HEK293 (cell line): ENCODE measurements around the gene CRYBA2.

Experiments used
- CTCF ChIA-PET: fragments of 350-600 bp; formaldehyde crosslinking; extraction: SDS; loops from one replicate; lab custom pipeline; 2021; ENCODE audit warnings: antibody characterized with exemption; lab: Yijun Ruan, JAX
- POLR2A ChIA-PET: fragments of 300-600 bp; formaldehyde crosslinking; extraction: SDS; loops from one replicate; lab custom pipeline; 2020; ENCODE audit warnings: antibody characterized with exemption, inconsistent platforms; lab: Yijun Ruan, JAX
- H3K27ac ChIP-seq: fragments of 200-500 bp; sonication (Bioruptor generic); 2 replicates; pipeline ENCODE4 v1.5.1; 2014; ENCODE audit warnings: low read depth, low read length, control low read depth, inconsistent platforms; ENCODE audit errors: extremely low read depth
- H3K36me3 ChIP-seq, 2 experiments: fragments of 200-500 bp in 1 of 2; sonication (Bioruptor generic) in 1 of 2; 1 replicate in 1 of 2; 2 replicates in 1 of 2; pipeline ENCODE4 v1.5.1; 2014 to 2017; ENCODE audit warnings: inconsistent platforms in 2 of 2, low read length in 2 of 2; ENCODE audit not compliant: control insufficient read depth in 2 of 2, insufficient read depth in 1 of 2
- H3K4me1 ChIP-seq: fragments of 200-500 bp; sonication (Bioruptor generic); 2 replicates; pipeline ENCODE4 v1.5.1; 2014; ENCODE audit warnings: mild to moderate bottlenecking, low read length, inconsistent platforms; ENCODE audit not compliant: control insufficient read depth, insufficient read depth
- H3K4me3 ChIP-seq: 2 replicates; pipeline ENCODE4 v1.5.1; 2011; ENCODE audit warnings: low read depth, mild to moderate bottlenecking, control low read depth, low read length, moderate library complexity
- H3K9me3 ChIP-seq: fragments of 200-500 bp; sonication (Bioruptor generic); 2 replicates; pipeline ENCODE4 v1.5.1; 2014; ENCODE audit warnings: low read depth, low read length, inconsistent platforms; ENCODE audit not compliant: control insufficient read depth, insufficient read depth
- HOXA7 ChIP-seq: sonication (generic); formaldehyde crosslinking; IDR thresholded peaks from 2 replicates; pipeline ENCODE4 v1.8.1; 2022; ENCODE audit warnings: missing genetic modification reagents, borderline replicate concordance
- KLF8 ChIP-seq: fragments of 450-650 bp; formaldehyde crosslinking; IDR thresholded peaks from 2 replicates; pipeline ENCODE4 v1.5.1; 2016; ENCODE audit warnings: missing biosample characterization, missing genetic modification characterization
- PBX3 ChIP-seq: sonication (generic); formaldehyde crosslinking; IDR thresholded peaks from 2 replicates; pipeline ENCODE4 v1.8.1; 2022; ENCODE audit warnings: mild to moderate bottlenecking, moderate library complexity, missing genetic modification reagents
- SETDB1 ChIP-seq: IDR thresholded peaks from one replicate; pipeline ENCODE4 v1.6.1; 2017; ENCODE audit warnings: mild to moderate bottlenecking, low read length, moderate library complexity, mixed read lengths; ENCODE audit not compliant: insufficient read length
- SP2 ChIP-seq: fragments of 450-650 bp; formaldehyde crosslinking; IDR thresholded peaks from 2 replicates; pipeline ENCODE4 v1.5.1; 2016; ENCODE audit warnings: missing biosample characterization, missing genetic modification characterization
- ZBTB20 ChIP-seq: fragments of 450-650 bp; formaldehyde crosslinking; IDR thresholded peaks from 2 replicates; pipeline ENCODE4 v1.5.1; 2016; ENCODE audit warnings: missing biosample characterization, missing genetic modification characterization
- ZNF112 ChIP-seq: fragments of 450-650 bp; formaldehyde crosslinking; IDR thresholded peaks from 2 replicates; pipeline ENCODE4 v1.5.0; 2017; ENCODE audit warnings: missing biosample characterization, missing genetic modification characterization
- ZNF140 ChIP-seq: fragments of 450-650 bp; formaldehyde crosslinking; IDR thresholded peaks from 2 replicates; pipeline ENCODE4 v1.5.1; 2016; ENCODE audit warnings: missing biosample characterization, missing genetic modification characterization
- ZNF16 ChIP-seq: fragments of 450-650 bp; formaldehyde crosslinking; IDR thresholded peaks from 2 replicates; pipeline ENCODE4 v1.5.1; 2016; ENCODE audit warnings: low read depth, missing biosample characterization, missing genetic modification characterization
- ZNF266 ChIP-seq: fragments of 450-650 bp; formaldehyde crosslinking; IDR thresholded peaks from 2 replicates; pipeline ENCODE4 v1.5.1; 2016; ENCODE audit warnings: missing biosample characterization, missing genetic modification characterization, low read depth
- ZNF311 ChIP-seq: fragments of 450-650 bp; formaldehyde crosslinking; IDR thresholded peaks from 2 replicates; pipeline ENCODE4 v1.5.1; 2017; ENCODE audit warnings: missing biosample characterization, missing genetic modification characterization, borderline replicate concordance
- ZNF324 ChIP-seq: fragments of 450-650 bp; formaldehyde crosslinking; IDR thresholded peaks from 2 replicates; pipeline ENCODE4 v1.5.1; 2016; ENCODE audit warnings: missing biosample characterization, missing genetic modification characterization
- ZNF350 ChIP-seq: fragments of 450-650 bp; formaldehyde crosslinking; IDR thresholded peaks from 2 replicates; pipeline ENCODE4 v1.5.0; 2017; ENCODE audit warnings: missing biosample characterization, mild to moderate bottlenecking, missing genetic modification characterization
- ZNF391 ChIP-seq: fragments of 450-650 bp; formaldehyde crosslinking; IDR thresholded peaks from 2 replicates; pipeline ENCODE4 v1.5.1; 2016; ENCODE audit warnings: low read depth, missing biosample characterization, missing genetic modification characterization, borderline replicate concordance
- ZNF416 ChIP-seq: fragments of 450-650 bp; formaldehyde crosslinking; IDR thresholded peaks from 2 replicates; pipeline ENCODE4 v1.5.1; 2016; ENCODE audit warnings: missing biosample characterization, missing genetic modification characterization
- ZNF548 ChIP-seq: fragments of 450-650 bp; formaldehyde crosslinking; IDR thresholded peaks from 2 replicates; pipeline ENCODE4 v1.5.1; 2016; ENCODE audit warnings: missing biosample characterization, missing genetic modification characterization
- ZNF560 ChIP-seq: fragments of 450-650 bp; formaldehyde crosslinking; IDR thresholded peaks from 2 replicates; pipeline ENCODE4 v1.5.1; 2017; ENCODE audit warnings: missing biosample characterization, missing genetic modification characterization, borderline replicate concordance
- ZNF621 ChIP-seq: fragments of 450-650 bp; formaldehyde crosslinking; IDR thresholded peaks from 2 replicates; pipeline ENCODE4 v1.5.1; 2017; ENCODE audit warnings: missing biosample characterization, missing genetic modification characterization
- ZNF654 ChIP-seq: fragments of 450-650 bp; formaldehyde crosslinking; IDR thresholded peaks from 2 replicates; pipeline ENCODE4 v1.5.1; 2016; ENCODE audit warnings: low read depth, missing biosample characterization, missing genetic modification characterization
- ZNF664 ChIP-seq: fragments of 450-650 bp; formaldehyde crosslinking; IDR thresholded peaks from 2 replicates; pipeline ENCODE4 v1.5.1; 2016; ENCODE audit warnings: missing biosample characterization, missing genetic modification characterization
- TF ChIP-seq, protein P1 (sequence below): fragments of 450-650 bp; formaldehyde crosslinking; IDR thresholded peaks from 2 replicates; pipeline ENCODE4 v1.5.1; 2017; ENCODE audit warnings: missing biosample characterization, missing genetic modification characterization

Gene CRYBA2

GRCh38 chr2:219026946-219027345 is 33.7 kb upstream of the CRYBA2 start:
- CTCF ChIA-PET: interaction anchor here (0.6 to 4.6 kb wide), 7 partner anchors 15 to 132 kb away, joined by 3 to 119 read pairs (median 9); no protein-coding TSS in a partner anchor
- POLR2A ChIA-PET: no interaction called here
- H3K9me3 ChIP-seq: no peaks in the 10 kb centered on the region
- TF ChIP-seq ZNF548 (tag by site-specific recombination) (no peak), ZNF140 (tag by site-specific recombination) (no peak)
- H3K4me1 ChIP-seq: no peaks in the 10 kb centered on the region
- H3K36me3 ChIP-seq: no peaks in the 10 kb centered on the region
- H3K27ac ChIP-seq: no peak overlapping the region
- H3K4me3 ChIP-seq: no peak overlapping the region

DNA sequence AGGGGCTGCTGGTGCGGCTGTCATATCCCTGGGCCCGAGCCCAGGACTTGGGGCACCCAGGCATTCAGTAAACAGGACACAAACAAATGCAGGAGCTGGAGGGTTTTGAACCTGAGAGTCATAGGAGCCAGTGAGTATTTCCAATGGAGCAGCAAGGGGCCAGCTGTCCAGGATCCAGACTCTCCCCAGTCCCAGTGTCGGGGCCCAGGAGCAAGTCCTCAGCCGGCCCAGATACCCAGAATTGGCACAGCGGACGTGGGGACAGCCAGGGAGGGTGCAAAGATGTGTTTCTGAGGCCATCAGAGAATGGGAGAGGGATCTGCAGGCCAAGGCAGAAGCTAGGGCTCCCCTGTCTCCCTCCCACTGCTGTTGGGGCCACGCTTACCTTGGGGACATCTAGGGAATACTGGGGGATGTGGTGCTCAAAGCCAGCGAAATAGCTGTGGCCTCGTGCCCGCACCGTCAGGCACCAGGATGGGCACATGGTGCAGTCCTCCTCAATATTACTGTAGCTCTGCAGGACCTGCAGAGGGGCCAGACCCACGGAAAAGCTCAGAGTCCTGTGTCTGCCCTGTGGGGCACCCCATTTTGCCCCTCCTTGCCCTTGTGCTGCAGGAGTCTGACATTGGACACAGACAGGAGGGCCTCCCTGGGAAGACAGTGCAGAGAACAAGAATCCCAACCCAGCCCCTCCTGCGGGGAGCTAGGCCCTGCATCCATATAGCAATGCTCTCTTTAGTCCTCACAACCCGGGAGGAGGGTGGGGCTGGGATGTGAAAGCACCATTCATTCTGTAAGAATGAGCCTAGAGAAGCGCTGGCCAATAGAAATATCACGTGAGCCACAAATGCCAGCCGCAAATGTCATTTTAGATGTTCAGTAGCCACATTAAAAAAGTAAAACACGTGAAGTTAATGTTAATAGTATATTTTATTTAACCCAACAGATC is 32.7 kb upstream of the CRYBA2 start:
- ChIA-PET POLR2A (no interaction called here), CTCF (interaction anchor here (0.6 to 3.0 kb wide), 7 partner anchors 46 to 633 kb away, joined by 3 to 12 read pairs (median 4); no protein-coding TSS in a partner anchor)
- Histone ChIP-seq H3K4me1 (no peaks in the 10 kb centered on the region), H3K4me3 (no peak overlapping the region), H3K36me3 (no peaks in the 10 kb centered on the region), H3K9me3 (no peaks in the 10 kb centered on the region), H3K27ac (no peak overlapping the region)
- TF ChIP-seq, protein P1, sequence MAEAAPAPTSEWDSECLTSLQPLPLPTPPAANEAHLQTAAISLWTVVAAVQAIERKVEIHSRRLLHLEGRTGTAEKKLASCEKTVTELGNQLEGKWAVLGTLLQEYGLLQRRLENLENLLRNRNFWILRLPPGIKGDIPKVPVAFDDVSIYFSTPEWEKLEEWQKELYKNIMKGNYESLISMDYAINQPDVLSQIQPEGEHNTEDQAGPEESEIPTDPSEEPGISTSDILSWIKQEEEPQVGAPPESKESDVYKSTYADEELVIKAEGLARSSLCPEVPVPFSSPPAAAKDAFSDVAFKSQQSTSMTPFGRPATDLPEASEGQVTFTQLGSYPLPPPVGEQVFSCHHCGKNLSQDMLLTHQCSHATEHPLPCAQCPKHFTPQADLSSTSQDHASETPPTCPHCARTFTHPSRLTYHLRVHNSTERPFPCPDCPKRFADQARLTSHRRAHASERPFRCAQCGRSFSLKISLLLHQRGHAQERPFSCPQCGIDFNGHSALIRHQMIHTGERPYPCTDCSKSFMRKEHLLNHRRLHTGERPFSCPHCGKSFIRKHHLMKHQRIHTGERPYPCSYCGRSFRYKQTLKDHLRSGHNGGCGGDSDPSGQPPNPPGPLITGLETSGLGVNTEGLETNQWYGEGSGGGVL (tag by site-specific recombination): no peak

DNA sequence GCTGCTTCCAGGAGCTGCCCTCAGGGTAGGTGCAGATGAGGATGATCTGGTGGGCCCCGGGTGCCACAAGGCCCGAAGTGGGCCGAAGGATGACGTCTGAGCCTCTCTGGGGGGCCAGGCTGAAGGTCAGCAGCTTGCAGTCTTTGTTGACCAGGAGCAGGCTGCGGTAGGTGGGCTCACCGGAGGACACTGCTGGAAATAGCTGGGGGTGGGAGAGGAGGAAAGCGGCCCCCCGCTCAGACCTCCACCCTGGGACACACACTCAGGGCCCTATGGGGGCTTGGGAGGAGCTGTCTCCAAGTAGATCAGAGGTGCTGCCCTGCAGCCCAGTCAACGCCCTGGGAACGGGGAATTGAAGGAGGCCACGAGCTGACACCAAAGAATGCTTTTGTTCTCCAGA is 30.8 kb upstream of the CRYBA2 start:
- no peaks in the 10 kb centered on the region for H3K9me3 ChIP-seq
- H3K27ac ChIP-seq: no peak overlapping the region
- CTCF ChIA-PET: interaction anchor here (1.0 to 1.8 kb wide), 2 partner anchors 44 to 94 kb away, joined by 3 to 4 read pairs; no protein-coding TSS in a partner anchor
- POLR2A ChIA-PET: no interaction called here
- no peaks in the 10 kb centered on the region for H3K4me1 ChIP-seq
- H3K36me3 ChIP-seq: no peaks in the 10 kb centered on the region
- no peak overlapping the region for H3K4me3 ChIP-seq
- TF ChIP-seq ZNF621 (tag by site-specific recombination) (no peak), ZNF311 (no peak), ZNF266 (no peak), ZNF664 (tag by site-specific recombination) (no peak), ZNF560 (tag by site-specific recombination) (no peak), SP2 (tag by site-specific recombination) (no peak), HOXA7 (CRISPR knock-in tag) (no peak), ZNF416 (tag by site-specific recombination) (no peak), ZNF654 (tag by site-specific recombination) (no peak), PBX3 (CRISPR knock-in tag) (no peak), ZNF324 (tag by site-specific recombination) (no peak), ZNF16 (tag by site-specific recombination) (no peak), ZBTB20 (tag by site-specific recombination) (no peak), ZNF350 (tag by site-specific recombination) (no peak), ZNF391 (tag by site-specific recombination) (no peak), KLF8 (tag by site-specific recombination) (no peak), SETDB1 (no peak), ZNF112 (no peak)
